ENCODE data around the gene SP2.

Gene SP2

GRCh38 chr17:47924785-47925677 is 29.0 kb downstream of the SP2 start:
- no peak for DNase-seq (ENCODE audit: low read depth)
- H3K4me3 ChIP-seq (ENCODE audit: low read length): no peak overlapping the region
- TF ChIP-seq CTCF (IDR thresholded peaks at IDR 0.05; ENCODE audit: insufficient read depth, low read depth, low read length, missing control alignments): no peak

- no peak for DNase-seq (ENCODE audit: low read depth)
- TF ChIP-seq CTCF (IDR thresholded peaks at IDR 0.05; ENCODE audit: insufficient read depth, low read depth, low read length, missing control alignments): no peak
These were observed 29.6 kb downstream of the SP2 start for GRCh38 chr17:47925678-47925988.

GRCh38 chr17:47927821-47928400 is 31.9 kb downstream of the SP2 start:
- TF ChIP-seq CTCF (IDR thresholded peaks at IDR 0.05; ENCODE audit: insufficient read depth, low read depth, low read length, missing control alignments): no peak
- DNase-seq (ENCODE audit: low read depth): no peak
- H3K4me3 ChIP-seq (ENCODE audit: low read length): no peak overlapping the region

More at GRCh38 chr17:47925678-47925988, 29.6 kb downstream of the SP2 start:
- no peak overlapping the region for H3K4me3 ChIP-seq (ENCODE audit: low read length)

- no peak overlapping the region for H3K4me3 ChIP-seq (ENCODE audit: low read length)
- TF ChIP-seq CTCF (IDR thresholded peaks at IDR 0.05; ENCODE audit: insufficient read depth, low read depth, low read length, missing control alignments): no peak
- DNase-seq (ENCODE audit: low read depth): no peak
These were observed 32.4 kb downstream of the SP2 start for GRCh38 chr17:47928415-47928814.

GRCh38 chr17:47929218-47930000 is 33.4 kb downstream of the SP2 start:
- no peak for DNase-seq (ENCODE audit: low read depth)
- TF ChIP-seq CTCF (IDR thresholded peaks at IDR 0.05; ENCODE audit: insufficient read depth, low read depth, low read length, missing control alignments): no peak
- no peak overlapping the region for H3K4me3 ChIP-seq (ENCODE audit: low read length)

- H3K4me3 ChIP-seq (ENCODE audit: low read length): no peak overlapping the region
- DNase-seq (ENCODE audit: low read depth): no peak
- no peak for TF ChIP-seq CTCF (IDR thresholded peaks at IDR 0.05; ENCODE audit: insufficient read depth, low read depth, low read length, missing control alignments)
These were observed 35.8 kb downstream of the SP2 start for GRCh38 chr17:47931848-47932247.

Data from epithelial cell of esophagus (primary cell).